Measurements from ENCODE around the gene TCP11L2. TPM values are rescaled to one million over a fixed set of nuclear protein-coding genes. Genes with fewer than 3 reads are reported as not detected.

TCP11L2 gene
- total and polyA plus RNA-seq, 2 of the 8 experiments (the other 6 are each of a cell fraction or from before 2014, with no cell fraction given): 2.1 to 7.1 TPM

DNA sequence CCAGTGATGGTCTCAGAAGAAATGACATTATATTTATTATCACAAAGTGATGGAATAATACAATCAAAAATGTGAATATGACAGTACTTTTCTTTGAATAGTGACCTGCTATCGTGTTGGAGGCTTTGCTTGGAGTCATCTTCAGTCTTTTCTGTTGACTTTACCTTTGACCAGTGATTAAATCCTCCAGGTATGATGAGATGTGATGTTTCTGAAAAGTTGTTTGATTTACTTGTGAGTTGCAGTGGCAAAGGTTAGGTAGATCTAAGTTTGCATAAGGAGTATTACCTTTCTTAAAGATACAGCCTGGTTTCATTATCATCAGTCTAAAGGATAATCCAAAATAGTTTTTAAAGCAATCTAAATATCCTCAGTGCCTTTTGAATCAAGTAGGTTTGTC lies 4.6 kb downstream of the TCP11L2 start:
- Histone ChIP-seq H2BK5ac (ENCODE audit: low read depth, low read length) (no peak overlapping the region), H3K4me1 (replicated peaks in 1 of 4; ENCODE audit: control insufficient read depth in 3 of 4, insufficient read depth in 4 of 4, low read length in 3 of 4) (peaks cover 0 to 11% (median 2%) of the 10 kb centered on the region in 4 experiments; a peak in 4 of 7 replicates), H2BK12ac (ENCODE audit: low read depth, low read length) (no peak overlapping the region), H3K79me2 (ENCODE audit: control insufficient read depth in 1 of 2, insufficient read depth in 2 of 2, low read length in 2 of 2) (no peaks in the 10 kb centered on the region), H2BK20ac (ENCODE audit: low read length) (no peak overlapping the region), H3K9ac (replicated peaks in 1 of 4; ENCODE audit: extremely low read depth in 1 of 4, low read depth in 3 of 4, low read length in 3 of 4) (no peak overlapping the region), H4K91ac (replicated peaks; ENCODE audit: insufficient read length, low read length) (no peak overlapping the region), H3K4me3 (ENCODE audit: extremely low read depth in 1 of 4, insufficient read depth in 2 of 4, low read depth in 3 of 4, low read length in 4 of 4) (no peak overlapping the region), H3K56ac (replicated peaks; ENCODE audit: insufficient read length, low read depth, low read length) (no peak overlapping the region), H2AFZ (ENCODE audit: low read length) (no peak overlapping the region), H3K23ac (ENCODE audit: insufficient read length) (no peak overlapping the region), H3K4ac (replicated peaks; ENCODE audit: insufficient read length, low read depth, low read length) (no peak overlapping the region), H2BK120ac (replicated peaks; ENCODE audit: low read depth, low read length) (no peak overlapping the region), H3K4me2 (ENCODE audit: insufficient read depth in 1 of 2, low read depth in 2 of 2, low read length in 2 of 2) (no peak overlapping the region), H3K27me3 (replicated peaks in 1 of 4; ENCODE audit: control insufficient read depth in 3 of 4, extremely low read depth in 1 of 4, insufficient read depth in 3 of 4, low read length in 3 of 4) (no peaks in the 10 kb centered on the region), H4K5ac (ENCODE audit: insufficient read length, low read depth, low read length) (no peak overlapping the region), H3K79me1 (ENCODE audit: low read depth, low read length) (no peaks in the 10 kb centered on the region), H4K8ac (ENCODE audit: extremely low read depth, insufficient read depth, low read length) (no peak overlapping the region), H2BK15ac (ENCODE audit: low read length) (no peak overlapping the region), H3K27ac (ENCODE audit: low read depth, low read length) (no peak overlapping the region), H3K36me3 (ENCODE audit: control insufficient read depth in 2 of 4, insufficient read depth in 4 of 4, low read length in 3 of 4) (no peaks in the 10 kb centered on the region), H3K14ac (ENCODE audit: insufficient read length) (no peak overlapping the region), H3K18ac (ENCODE audit: extremely low read depth, low read length) (no peak overlapping the region), H2AK5ac (ENCODE audit: low read depth, low read length) (no peak overlapping the region), H3K9me3 (ENCODE audit: insufficient read depth in 2 of 2, low read depth in 1 of 2, low read length in 1 of 2) (no peaks in the 10 kb centered on the region), H4K20me1 (replicated peaks in 1 of 2; ENCODE audit: control insufficient read depth in 1 of 2, insufficient read depth in 2 of 2, low read length in 2 of 2) (no peaks in the 10 kb centered on the region), H3K23me2 (ENCODE audit: low read depth, low read length) (peaks cover 7% of the 10 kb centered on the region; the same call in 1 of the 2 replicates)
- FAIRE-seq: no peak
- ChIA-PET CTCF (ENCODE audit: partially characterized antibody) (interaction anchor here (1.4 kb wide), 1 partner anchor 25 kb away, joined by 4 read pairs; no protein-coding TSS in a partner anchor), POLR2A (ENCODE audit: partially characterized antibody) (no interaction called here)
- DNase-seq (ENCODE audit: low read depth in 1 of 2, low spot score in 2 of 2): no peak
- WGBS, 2 experiments (ENCODE audit: extremely low coverage in 1 of 2, insufficient coverage in 1 of 2, insufficient read length in 1 of 2, insufficient replicate concordance in 2 of 2, low coverage in 1 of 2, low lambda C conversion rate in 2 of 2, missing lambda C conversion rate in 1 of 2): 96% methylated on average over 1 of the region's 1 CpG; no CpG with 5 or more reads in 1 of the 2 experiments
